DND-41 (cell line): Measurements from ENCODE around the gene ANKRD12.

Experiments
- ATAC-seq: fragments of 200-7000 bp; cut with Tn5 transposase; 3 replicates; pipeline ENCODE4 v1.9.1; 2021; ENCODE audit warnings: low read depth; ENCODE audit not compliant: insufficient read depth
- DNase-seq: peaks from one replicate; pipeline ENCODE4 v3.0.0-alpha.2; 2020
- H2AFZ ChIP-seq: 2 replicates; pipeline ENCODE4 v1.6.0; 2012; ENCODE audit warnings: low read depth, low read length
- H3K27ac ChIP-seq: 2 replicates; pipeline ENCODE4 v1.5.1; 2012; ENCODE audit warnings: low read length, inconsistent platforms
- H3K27me3 ChIP-seq: fragments of 200-600 bp; sonication (generic); 2 replicates; pipeline ENCODE4 v1.6.0; 2012; ENCODE audit warnings: low read length, mild to moderate bottlenecking, inconsistent platforms; ENCODE audit not compliant: insufficient read depth, poor library complexity
- H3K36me3 ChIP-seq: 2 replicates; pipeline ENCODE4 v1.5.1; 2012; ENCODE audit warnings: low read length, inconsistent platforms; ENCODE audit not compliant: insufficient read depth
- H3K4me1 ChIP-seq: 2 replicates; pipeline ENCODE4 v1.5.1; 2012; ENCODE audit warnings: mild to moderate bottlenecking, low read length; ENCODE audit not compliant: insufficient read depth
- H3K4me2 ChIP-seq: 2 replicates; pipeline ENCODE4 v1.6.0; 2012; ENCODE audit warnings: mild to moderate bottlenecking, moderate library complexity, low read length, inconsistent platforms; ENCODE audit not compliant: insufficient read depth
- H3K4me3 ChIP-seq, 2 experiments: fragments of 200-600 bp in 1 of 2; shearing (Covaris generic) in 1 of 2; 2 replicates each; pipeline ENCODE4 v1.5.1; 2012 to 2016; ENCODE audit warnings: inconsistent platforms in 2 of 2, low read length in 2 of 2, mild to moderate bottlenecking in 2 of 2, low read depth in 1 of 2, moderate library complexity in 1 of 2
- H3K79me2 ChIP-seq: 2 replicates; pipeline ENCODE4 v1.6.0; 2012; ENCODE audit warnings: low read length, inconsistent platforms; ENCODE audit not compliant: insufficient read depth
- H3K9ac ChIP-seq: 2 replicates; pipeline ENCODE4 v1.6.0; 2012; ENCODE audit warnings: low read depth, mild to moderate bottlenecking, inconsistent platforms, low read length, moderate library complexity
- H3K9me3 ChIP-seq: 2 replicates; pipeline ENCODE4 v1.5.1; 2012; ENCODE audit warnings: low read length, moderate library complexity, mild to moderate bottlenecking, inconsistent platforms; ENCODE audit not compliant: insufficient read depth, severe bottlenecking
- H4K20me1 ChIP-seq: 2 replicates; pipeline ENCODE4 v1.6.0; 2012; ENCODE audit warnings: low read length; ENCODE audit not compliant: insufficient read depth
- CTCF ChIP-seq: IDR thresholded peaks from 2 replicates; pipeline ENCODE4 v1.5.1; 2012; ENCODE audit warnings: borderline replicate concordance, low read length, moderate library complexity, mild to moderate bottlenecking; ENCODE audit not compliant: poor library complexity, severe bottlenecking; ENCODE audit errors: extremely low read depth
- EZH2 ChIP-seq: IDR thresholded peaks from 3 replicates; pipeline ENCODE4 v1.6.1; 2012; ENCODE audit warnings: borderline replicate concordance, low read depth, mild to moderate bottlenecking, moderate library complexity, low read length, inconsistent platforms; ENCODE audit not compliant: severe bottlenecking

Gene ANKRD12

GRCh38 chr18:9209279-9209678 lies 72.7 kb downstream of the ANKRD12 start:
- ATAC-seq = no peak
- no peak overlapping the region for H3K4me2 ChIP-seq

GRCh38 chr18:9210966-9211365 lies 74.4 kb downstream of the ANKRD12 start:
- Histone ChIP-seq H4K20me1 (no peaks in the 10 kb centered on the region), H3K27ac (no peak overlapping the region), H3K4me3 (no peak overlapping the region), H3K9me3 (no peaks in the 10 kb centered on the region), H2AFZ (no peak overlapping the region), H3K4me1 (no peaks in the 10 kb centered on the region), H3K79me2 (no peaks in the 10 kb centered on the region), H3K36me3 (peaks cover 46% of the 10 kb centered on the region), H3K9ac (no peak overlapping the region), H3K27me3 (no peaks in the 10 kb centered on the region), H3K4me2 (no peak overlapping the region)
- DNase-seq = no peak
- no peak for TF ChIP-seq CTCF
- TF ChIP-seq EZH2 = no peak
- no peak for ATAC-seq

More at GRCh38 chr18:9209279-9209678, 72.7 kb downstream of the ANKRD12 start:
- Histone ChIP-seq H3K27me3 (no peaks in the 10 kb centered on the region), H2AFZ (no peak overlapping the region), H3K27ac (no peak overlapping the region), H3K9me3 (no peaks in the 10 kb centered on the region), H3K9ac (no peak overlapping the region), H3K4me1 (no peaks in the 10 kb centered on the region), H3K4me3 (no peak overlapping the region), H4K20me1 (no peaks in the 10 kb centered on the region), H3K79me2 (no peaks in the 10 kb centered on the region), H3K36me3 (peaks cover 35% of the 10 kb centered on the region)
- DNase-seq = no peak
- TF ChIP-seq EZH2 (no peak), CTCF (no peak)

DNA sequence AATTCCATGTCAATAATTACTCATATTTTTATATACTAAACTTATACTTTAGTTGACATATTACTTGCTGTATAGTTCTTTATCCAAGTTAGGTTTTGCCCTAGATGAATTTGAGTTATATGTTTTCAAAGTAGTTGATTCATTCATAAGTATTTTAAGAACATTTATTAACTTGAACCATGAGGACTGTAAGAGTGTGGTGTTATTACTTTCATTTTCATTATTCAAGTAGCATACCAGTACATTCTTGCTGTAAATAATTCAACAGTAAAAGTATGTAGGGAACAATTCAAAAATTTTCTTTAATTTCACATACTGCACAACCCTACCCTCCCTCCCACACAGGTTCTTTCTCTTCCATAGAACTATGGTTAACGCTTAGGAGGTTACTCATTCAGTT lies 75.4 kb downstream of the ANKRD12 start:
- Histone ChIP-seq H3K27ac (no peak overlapping the region), H3K4me3 (no peak overlapping the region), H3K36me3 (peaks cover 54% of the 10 kb centered on the region), H3K27me3 (no peaks in the 10 kb centered on the region), H2AFZ (no peak overlapping the region), H3K9ac (no peak overlapping the region), H4K20me1 (no peaks in the 10 kb centered on the region), H3K4me2 (no peak overlapping the region), H3K9me3 (no peaks in the 10 kb centered on the region), H3K79me2 (no peaks in the 10 kb centered on the region), H3K4me1 (no peaks in the 10 kb centered on the region)
- ATAC-seq (no peak), DNase-seq (no peak)
- no peak for TF ChIP-seq EZH2
- TF ChIP-seq CTCF = no peak
